Activated T-helper 2 cell treated with anti-CD3 and anti-CD28 coated beads, Interferon-gamma antibody, Interleukin-2, Interleukin-4, amounts not matched to agents 10 μg/mL and 5 μg/mL and 100 μg/mL, durations not matched to agents 14 hours and 24 hours and 36 hours (primary cell): ENCODE data around the gene GABBR1. TPM values are rescaled to one million over a fixed set of nuclear protein-coding genes. Genes with fewer than 3 reads are reported as not detected.

Experiments
- DNase-seq: peaks from one replicate; pipeline ENCODE4 v3.0.0; 2021; ENCODE audit warnings: low spot score
- H3K27ac Mint-ChIP-seq: one replicate; pipeline ENCODE4 v1.8.0; 2021; ENCODE audit warnings: mixed read lengths
- H3K27me3 Mint-ChIP-seq: one replicate; pipeline ENCODE4 v1.8.0; 2021; ENCODE audit warnings: low read depth, mixed read lengths
- H3K36me3 Mint-ChIP-seq: one replicate; pipeline ENCODE4 v1.8.0; 2021; ENCODE audit warnings: low read depth, mixed read lengths
- H3K4me1 Mint-ChIP-seq: one replicate; pipeline ENCODE4 v1.8.0; 2021; ENCODE audit warnings: low read depth, mixed read lengths
- H3K4me3 Mint-ChIP-seq: one replicate; pipeline ENCODE4 v1.8.0; 2021; ENCODE audit warnings: low read depth, mild to moderate bottlenecking, moderate library complexity, mixed read lengths
- H3K9me3 Mint-ChIP-seq: one replicate; pipeline ENCODE4 v1.8.0; 2021; ENCODE audit warnings: mixed read lengths
- intact Hi-C: fragments of 100-400 bp; cut with micrococcal nuclease; formaldehyde crosslinking; loops from one replicate; pipeline ENCODE4 v1.15.1; 2023
- total RNA-seq: library from RNA; stranded (reverse); gene quantifications from 2 replicates; pipeline ENCODE4 v1.2.3, GENCODE V29; 2022

Gene GABBR1
- total RNA-seq, 1 donor from 2014 or later, result 17.0 TPM

DNA sequence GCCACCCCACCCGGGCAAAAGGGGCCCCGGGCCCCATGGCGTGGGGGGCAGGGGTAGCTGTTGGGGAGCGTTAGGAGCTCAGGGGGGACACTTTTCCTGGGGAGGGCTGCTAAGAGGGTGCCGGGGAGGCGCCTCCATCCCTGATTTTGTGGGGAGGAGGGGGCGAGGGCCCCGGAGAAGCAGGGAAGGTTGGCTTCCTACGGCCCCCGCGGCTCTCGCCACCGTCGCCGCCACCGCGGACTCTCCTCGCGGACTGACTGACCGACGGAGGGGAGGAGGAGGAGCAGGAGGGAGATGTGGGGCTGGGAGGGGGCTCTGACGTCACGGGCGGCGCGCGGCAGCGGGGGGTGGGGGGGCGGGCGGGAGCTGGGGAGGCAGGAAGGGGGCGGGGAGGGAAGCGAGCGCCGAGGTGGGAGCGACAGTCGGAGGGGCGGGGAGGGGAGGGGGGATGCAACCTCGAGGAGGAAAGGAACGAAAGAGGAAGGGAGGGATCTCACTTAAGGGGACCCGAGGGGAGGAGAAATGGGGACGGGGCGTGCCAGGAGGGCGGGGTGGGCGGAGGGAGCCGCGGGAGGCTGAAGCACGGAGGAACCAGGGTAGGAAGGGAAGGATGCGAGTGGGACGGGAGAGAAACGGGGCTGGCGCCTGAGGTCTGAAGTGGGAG, 5.1 kb downstream of the GABBR1 start:
- peak overlapping the region; percentile 83 for H3K4me3 Mint-ChIP-seq
- peaks cover 29% of the 10 kb centered on the region for H3K4me1 Mint-ChIP-seq
- no peak for DNase-seq
- peaks cover 3% of the 10 kb centered on the region for H3K36me3 Mint-ChIP-seq
- intact Hi-C loops, result no loop called here
- H3K27me3 Mint-ChIP-seq, result peaks cover 53% of the 10 kb centered on the region
- H3K27ac Mint-ChIP-seq, result no peak overlapping the region
- H3K9me3 Mint-ChIP-seq, result no peaks in the 10 kb centered on the region

DNA sequence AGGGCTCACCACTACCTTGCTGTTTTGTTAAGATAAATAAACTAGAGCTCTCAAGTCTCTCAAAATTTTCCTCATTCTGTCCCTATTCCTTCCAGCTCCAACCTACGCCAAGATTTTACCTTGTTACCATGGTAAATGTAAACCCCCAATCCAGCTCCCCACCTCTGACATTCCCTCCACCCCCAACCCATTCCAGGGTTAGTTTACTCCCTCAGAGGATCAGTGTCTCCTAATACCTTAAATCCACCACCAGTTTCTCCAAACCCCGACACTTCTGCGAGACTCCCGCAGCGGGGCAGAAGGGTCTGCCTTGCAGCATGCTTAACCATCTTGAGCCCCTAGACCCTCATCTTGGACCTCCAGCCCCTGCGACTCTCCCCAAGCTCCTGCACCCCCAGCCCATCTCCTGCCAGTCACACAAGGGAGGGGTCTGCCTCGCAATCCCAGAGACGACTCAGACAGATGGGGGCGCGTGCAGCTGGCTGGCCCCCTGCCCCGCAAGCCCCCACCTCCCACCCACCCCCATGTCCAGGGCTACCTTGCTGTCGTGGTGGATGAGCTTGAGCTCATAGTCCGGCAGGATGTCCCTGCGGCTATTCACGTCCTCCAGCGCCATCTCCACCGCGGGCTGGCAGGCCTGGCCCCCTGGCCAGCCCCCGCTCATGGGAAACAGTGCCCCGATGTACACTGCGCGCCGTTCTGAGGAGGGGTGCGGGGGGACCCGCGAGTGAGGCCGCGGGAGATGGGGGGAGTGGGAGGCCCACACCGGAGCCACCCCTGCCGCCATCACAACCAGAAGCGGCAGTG, 5.8 kb downstream of the GABBR1 start:
- intact Hi-C loops, result no loop called here
- H3K27ac Mint-ChIP-seq, result no peak overlapping the region
- DNase-seq, result no peak
- peaks cover 52% of the 10 kb centered on the region for H3K27me3 Mint-ChIP-seq
- no peaks in the 10 kb centered on the region for H3K9me3 Mint-ChIP-seq
- H3K4me3 Mint-ChIP-seq, result peak overlapping the region; percentile 32
- H3K4me1 Mint-ChIP-seq, result peaks cover 29% of the 10 kb centered on the region
- H3K36me3 Mint-ChIP-seq, result peaks cover 3% of the 10 kb centered on the region

DNA sequence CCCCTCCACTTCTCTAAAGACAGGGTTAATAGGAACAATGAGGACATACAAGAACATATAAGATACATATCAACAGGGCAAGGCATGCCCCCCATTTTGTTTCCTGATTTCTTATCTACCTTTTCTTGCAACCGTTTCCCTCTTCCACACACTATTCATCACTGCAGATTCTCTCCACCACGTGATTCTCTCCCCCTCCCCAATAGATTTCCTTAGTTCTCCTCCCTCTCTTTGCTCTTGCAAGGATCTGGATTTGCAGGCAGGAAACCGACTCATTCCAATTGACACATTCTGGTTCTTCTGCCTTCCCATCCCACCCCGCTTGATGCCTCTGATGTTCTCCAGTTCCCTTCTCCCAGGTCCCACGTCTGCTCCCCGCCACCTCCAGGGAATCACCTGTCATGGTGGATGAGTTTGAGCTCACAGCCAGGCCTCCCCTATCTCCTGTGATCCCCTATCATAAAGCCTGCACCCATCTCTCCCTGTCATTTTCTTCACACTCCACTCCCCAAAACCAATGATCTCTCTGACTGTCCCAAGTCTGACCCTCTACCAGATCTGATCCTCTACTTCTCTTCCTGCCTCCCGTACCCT, 7.5 kb downstream of the GABBR1 start:
- Mint-ChIP-seq H3K27me3 (peaks cover 35% of the 10 kb centered on the region), H3K4me1 (peaks cover 16% of the 10 kb centered on the region), H3K36me3 (peaks cover 3% of the 10 kb centered on the region), H3K27ac (no peak overlapping the region), H3K9me3 (no peaks in the 10 kb centered on the region), H3K4me3 (no peak overlapping the region)
- intact Hi-C loops, result no loop called here
- DNase-seq, result no peak

DNA sequence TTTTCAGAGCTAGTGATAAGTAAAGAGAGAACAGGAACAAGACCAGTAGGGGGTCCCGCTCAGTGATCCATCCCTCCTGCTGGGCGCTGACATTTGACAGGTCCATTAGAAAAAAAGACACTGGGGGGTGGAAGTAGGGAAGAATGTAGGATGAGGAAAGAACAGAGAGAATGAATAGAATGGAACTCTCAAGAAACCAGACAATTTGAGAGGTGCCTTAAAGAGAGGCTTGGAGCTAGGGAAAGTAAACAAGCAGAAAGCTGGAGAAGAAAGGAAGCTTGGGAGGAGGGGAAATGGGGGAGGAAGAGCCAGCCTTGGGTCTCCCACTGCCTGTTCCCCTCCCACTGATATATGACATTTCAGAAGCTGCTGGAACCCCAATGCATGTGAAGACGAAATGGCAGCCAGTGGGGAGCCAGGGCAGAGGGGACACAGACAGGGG, 8.4 kb downstream of the GABBR1 start:
- intact Hi-C loops, result no loop called here
- no peak overlapping the region for H3K27ac Mint-ChIP-seq
- H3K27me3 Mint-ChIP-seq, result peaks cover 28% of the 10 kb centered on the region
- H3K4me1 Mint-ChIP-seq, result peaks cover 12% of the 10 kb centered on the region
- DNase-seq, result no peak
- no peaks in the 10 kb centered on the region for H3K36me3 Mint-ChIP-seq
- no peaks in the 10 kb centered on the region for H3K9me3 Mint-ChIP-seq
- H3K4me3 Mint-ChIP-seq, result no peak overlapping the region

DNA sequence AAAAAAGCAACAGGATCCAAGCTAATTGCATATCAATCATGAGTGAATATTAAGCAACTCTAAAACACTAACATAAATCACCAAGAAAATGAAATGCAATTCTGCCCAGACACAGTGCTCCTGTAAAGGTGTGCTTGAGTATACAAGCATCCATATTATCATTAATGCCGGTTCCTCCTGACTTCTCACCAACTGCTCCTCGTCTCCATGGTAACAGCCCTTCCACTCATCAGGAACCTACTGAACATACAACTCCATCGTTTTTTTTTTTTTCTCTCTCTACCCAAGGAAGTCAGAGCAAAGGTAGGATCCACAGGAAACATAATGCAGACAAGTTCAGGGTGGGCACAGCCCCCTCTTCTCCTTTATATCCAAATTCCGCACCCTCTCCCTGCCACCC, 12.4 kb downstream of the GABBR1 start:
- no peak for DNase-seq
- H3K27me3 Mint-ChIP-seq, result peaks cover 11% of the 10 kb centered on the region
- H3K36me3 Mint-ChIP-seq, result no peaks in the 10 kb centered on the region
- no peak overlapping the region for H3K4me3 Mint-ChIP-seq
- H3K27ac Mint-ChIP-seq, result no peak overlapping the region
- intact Hi-C loops, result no loop called here
- H3K9me3 Mint-ChIP-seq, result no peaks in the 10 kb centered on the region
- no peaks in the 10 kb centered on the region for H3K4me1 Mint-ChIP-seq

DNA sequence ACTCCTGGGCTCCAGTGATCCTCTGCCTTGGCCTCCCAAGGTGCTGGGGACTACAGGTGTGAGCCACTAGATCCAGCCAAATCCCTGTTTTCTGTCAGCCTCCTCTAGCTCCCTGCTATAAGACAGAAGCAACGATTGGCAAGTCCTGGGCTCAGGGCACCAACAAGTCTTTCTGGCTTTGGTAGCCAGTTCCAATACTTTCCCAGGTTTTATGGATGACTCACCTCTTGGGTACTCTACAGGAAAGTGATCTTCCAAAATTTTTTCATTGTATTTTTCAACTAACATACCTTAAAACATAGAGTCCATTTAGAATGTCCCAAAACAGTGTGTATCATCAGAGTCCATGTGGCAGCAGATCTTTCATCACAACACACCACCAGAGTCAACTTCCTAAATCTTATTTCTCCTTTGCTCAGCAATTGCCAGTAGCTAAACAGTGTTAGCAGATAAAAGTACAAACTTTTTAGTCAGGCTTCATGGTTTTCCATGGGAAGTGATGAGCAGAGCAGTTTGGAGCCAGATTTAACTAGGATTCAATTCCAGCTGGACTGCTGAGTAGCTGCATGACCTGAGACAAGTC, 13.3 kb downstream of the GABBR1 start:
- H3K4me1 Mint-ChIP-seq, result no peaks in the 10 kb centered on the region
- DNase-seq, result no peak
- no peaks in the 10 kb centered on the region for H3K9me3 Mint-ChIP-seq
- H3K36me3 Mint-ChIP-seq, result no peaks in the 10 kb centered on the region
- no peak overlapping the region for H3K4me3 Mint-ChIP-seq
- intact Hi-C loops, result no loop called here
- no peak overlapping the region for H3K27ac Mint-ChIP-seq
- peaks cover 5% of the 10 kb centered on the region for H3K27me3 Mint-ChIP-seq

DNA sequence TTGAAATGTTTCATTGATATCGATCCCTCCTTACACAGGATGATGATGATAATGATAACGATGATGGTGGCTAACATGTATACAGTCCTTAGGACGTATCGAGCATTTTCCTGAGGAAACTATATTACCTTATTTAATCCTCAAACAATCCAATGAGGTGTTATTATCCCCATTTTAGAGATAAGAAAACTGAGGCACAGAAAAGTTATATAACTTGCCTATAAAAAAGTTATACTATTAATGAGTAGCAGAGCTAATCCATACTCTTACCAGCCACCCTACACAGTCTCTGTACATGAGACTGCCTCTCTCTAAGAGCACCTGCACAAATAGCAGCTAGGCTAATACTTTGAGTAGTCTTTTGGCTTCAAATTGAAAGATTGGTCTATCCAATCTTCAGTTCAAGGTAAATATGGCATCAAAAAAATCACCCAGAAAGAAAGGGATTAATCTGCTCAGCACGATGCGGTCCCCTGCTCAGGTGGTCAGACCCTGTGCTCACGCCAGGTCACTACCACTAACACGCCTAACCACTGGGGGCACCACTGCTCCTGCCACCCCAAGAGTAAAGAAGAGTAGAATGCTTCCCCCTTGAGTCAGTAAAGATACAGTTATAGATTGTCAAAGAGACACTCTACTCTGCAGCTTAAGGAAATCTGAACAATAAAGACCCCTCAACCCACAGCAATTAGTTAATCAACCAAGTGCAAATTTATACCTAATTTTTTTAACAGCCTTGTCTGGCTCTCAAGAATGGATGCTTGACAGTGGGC, 15.0 kb downstream of the GABBR1 start:
- H3K4me1 Mint-ChIP-seq, result no peaks in the 10 kb centered on the region
- no peak overlapping the region for H3K27ac Mint-ChIP-seq
- H3K9me3 Mint-ChIP-seq, result no peaks in the 10 kb centered on the region
- H3K4me3 Mint-ChIP-seq, result no peak overlapping the region
- no peaks in the 10 kb centered on the region for H3K36me3 Mint-ChIP-seq
- H3K27me3 Mint-ChIP-seq, result no peaks in the 10 kb centered on the region
- intact Hi-C loops, result no loop called here
- DNase-seq, result no peak

DNA sequence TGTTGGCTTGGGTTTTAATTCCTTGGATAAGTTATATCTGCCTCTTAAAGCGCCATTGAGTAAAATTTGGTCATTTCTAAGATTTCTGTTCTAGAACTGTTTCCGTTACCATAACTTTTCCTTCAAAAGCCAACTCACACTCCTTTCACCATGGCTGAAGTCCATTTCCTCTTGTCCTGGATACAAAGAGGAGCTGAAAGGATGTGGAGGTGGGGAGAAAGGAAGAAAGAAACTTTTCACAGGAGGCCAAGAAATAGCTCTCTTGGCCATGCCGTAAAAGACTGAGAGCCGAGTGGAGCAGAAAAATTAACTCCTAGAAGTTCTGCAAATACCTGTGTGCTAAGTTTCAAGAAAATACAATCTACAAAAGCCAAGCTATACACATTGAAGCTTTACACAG, 21.6 kb downstream of the GABBR1 start:
- Mint-ChIP-seq H3K27me3 (no peaks in the 10 kb centered on the region), H3K9me3 (no peaks in the 10 kb centered on the region), H3K27ac (no peak overlapping the region), H3K4me3 (no peak overlapping the region), H3K4me1 (no peaks in the 10 kb centered on the region), H3K36me3 (no peaks in the 10 kb centered on the region)
- DNase-seq, result no peak
- intact Hi-C loops, result no loop called here

DNA sequence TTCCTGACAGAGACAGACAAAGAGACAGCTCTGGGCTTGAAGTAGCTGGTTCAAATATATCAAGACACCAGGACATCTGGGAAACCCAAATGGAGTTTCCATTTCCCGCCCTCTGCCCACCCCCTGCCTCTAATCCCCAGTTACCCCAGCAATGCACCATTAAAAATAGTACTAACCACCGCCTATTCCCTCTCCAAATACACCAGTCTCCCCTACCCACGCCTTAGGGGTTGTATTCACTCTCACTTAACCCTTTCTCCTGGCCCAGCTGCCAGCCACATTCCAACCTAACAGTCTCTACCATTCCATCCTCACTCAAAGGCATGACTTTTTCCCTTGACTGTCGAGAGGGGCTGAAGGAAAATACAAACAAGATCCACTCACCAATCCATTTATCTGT, 22.4 kb downstream of the GABBR1 start:
- no peaks in the 10 kb centered on the region for H3K27me3 Mint-ChIP-seq
- no peaks in the 10 kb centered on the region for H3K9me3 Mint-ChIP-seq
- no peak for DNase-seq
- H3K36me3 Mint-ChIP-seq, result no peaks in the 10 kb centered on the region
- H3K4me1 Mint-ChIP-seq, result no peaks in the 10 kb centered on the region
- no peak overlapping the region for H3K4me3 Mint-ChIP-seq
- H3K27ac Mint-ChIP-seq, result no peak overlapping the region
- intact Hi-C loops, result no loop called here

DNA sequence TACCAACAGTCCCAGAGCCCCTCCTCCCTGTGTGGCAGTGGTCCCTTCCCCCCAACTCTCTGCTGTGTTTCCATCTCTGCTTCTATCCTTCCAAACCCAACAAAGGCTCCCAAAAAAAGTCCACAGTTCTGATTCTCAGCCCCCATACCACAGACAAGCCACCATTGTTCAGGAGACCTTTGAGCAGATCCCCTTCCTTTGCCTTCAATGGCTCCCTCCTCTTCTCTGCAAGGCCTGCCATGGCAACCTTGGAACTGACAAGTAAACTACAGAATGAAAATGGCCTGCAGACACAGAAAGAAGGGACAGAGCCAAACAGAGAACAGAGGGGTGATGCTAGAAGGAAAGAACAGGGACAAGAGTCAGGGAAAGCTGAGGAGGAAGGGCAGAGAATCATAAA, 24.9 kb downstream of the GABBR1 start:
- no peaks in the 10 kb centered on the region for H3K27me3 Mint-ChIP-seq
- no peak overlapping the region for H3K27ac Mint-ChIP-seq
- no peak for DNase-seq
- H3K4me1 Mint-ChIP-seq, result no peaks in the 10 kb centered on the region
- no peaks in the 10 kb centered on the region for H3K36me3 Mint-ChIP-seq
- no peaks in the 10 kb centered on the region for H3K9me3 Mint-ChIP-seq
- intact Hi-C loops, result no loop called here
- no peak overlapping the region for H3K4me3 Mint-ChIP-seq

DNA sequence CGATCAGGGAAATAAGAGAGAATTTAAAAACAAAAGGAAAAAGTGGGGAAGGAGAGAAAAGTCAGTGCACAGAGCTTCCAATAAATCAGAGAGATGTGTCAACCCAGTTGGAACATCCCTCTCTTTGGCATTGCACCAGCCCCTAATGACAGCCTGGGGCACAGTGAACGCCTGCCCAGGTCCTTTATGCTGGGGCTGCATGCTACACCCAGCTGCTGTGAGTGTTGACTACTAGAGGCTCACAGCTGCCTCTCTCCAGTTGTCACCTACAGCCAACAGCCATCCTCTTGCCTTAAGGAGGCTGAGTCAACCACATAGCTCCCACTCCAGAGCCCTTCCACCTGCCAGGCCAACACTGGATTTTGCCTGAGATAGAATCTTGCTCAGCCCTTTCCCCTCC, 29.1 kb downstream of the GABBR1 start:
- DNase-seq, result no peak
- Mint-ChIP-seq H3K4me1 (no peaks in the 10 kb centered on the region), H3K27ac (no peak overlapping the region), H3K9me3 (no peaks in the 10 kb centered on the region), H3K36me3 (no peaks in the 10 kb centered on the region), H3K4me3 (no peak overlapping the region), H3K27me3 (no peaks in the 10 kb centered on the region)
- intact Hi-C loops, result no loop called here

DNA sequence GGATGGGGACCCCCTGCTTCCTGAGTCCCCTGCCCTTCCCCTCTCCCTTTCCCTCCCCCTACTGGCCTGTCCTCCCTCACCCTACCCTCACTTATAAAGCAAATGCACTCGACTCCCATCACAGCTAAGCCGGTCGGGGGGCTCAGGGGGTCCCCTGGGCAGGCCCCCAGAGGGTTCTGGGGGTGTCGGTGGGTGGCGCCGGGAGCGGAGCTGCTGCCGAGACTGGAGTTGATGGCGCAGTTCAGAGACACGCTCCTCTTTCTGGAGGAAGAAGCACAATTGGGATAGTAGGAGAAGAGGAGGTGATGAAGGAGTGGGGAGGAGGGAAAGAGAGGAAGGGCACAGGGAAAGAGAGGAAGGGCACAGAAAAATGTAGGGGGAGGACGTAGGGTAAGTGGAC, 29.5 kb downstream of the GABBR1 start:
- Mint-ChIP-seq H3K36me3 (no peaks in the 10 kb centered on the region), H3K9me3 (no peaks in the 10 kb centered on the region), H3K4me1 (no peaks in the 10 kb centered on the region), H3K4me3 (no peak overlapping the region), H3K27ac (no peak overlapping the region), H3K27me3 (no peaks in the 10 kb centered on the region)
- DNase-seq, result no peak
- intact Hi-C loops, result no loop called here
